Suprapubic skin (tissue), 4 donors: ENCODE data around the gene FAH.

Source experiments
- EP300 ChIP-seq: sonication (generic); formaldehyde crosslinking; IDR thresholded peaks from one replicate; pipeline ENCODE4 v1.6.1; 2017; ENCODE audit warnings: antibody characterized with exemption
- POLR2A ChIP-seq, 2 donors: fragments of 450-650 bp; IDR thresholded peaks; one replicate each; pipeline ENCODE4 v1.6.1; 2017; ENCODE audit warnings: antibody characterized with exemption in 2 of 2, mild to moderate bottlenecking in 2 of 2, moderate library complexity in 2 of 2
- POLR2AphosphoS5 ChIP-seq, 3 donors: sonication (generic); formaldehyde crosslinking; IDR thresholded peaks; one replicate each; pipeline ENCODE4 v1.6.1; 2017; ENCODE audit warnings: antibody characterized with exemption in 3 of 3
- TF ChIP-seq, protein P1 (sequence below), 2 donors: fragments of 200-600 bp in 1 of 2; fragments of 450-650 bp in 1 of 2; sonication (generic) in 1 of 2; IDR thresholded peaks; one replicate each; pipeline ENCODE4 v1.5.1; 2016 to 2019; ENCODE audit warnings: antibody characterized with exemption in 2 of 2, mild to moderate bottlenecking in 1 of 2, moderate library complexity in 1 of 2

DNA sequence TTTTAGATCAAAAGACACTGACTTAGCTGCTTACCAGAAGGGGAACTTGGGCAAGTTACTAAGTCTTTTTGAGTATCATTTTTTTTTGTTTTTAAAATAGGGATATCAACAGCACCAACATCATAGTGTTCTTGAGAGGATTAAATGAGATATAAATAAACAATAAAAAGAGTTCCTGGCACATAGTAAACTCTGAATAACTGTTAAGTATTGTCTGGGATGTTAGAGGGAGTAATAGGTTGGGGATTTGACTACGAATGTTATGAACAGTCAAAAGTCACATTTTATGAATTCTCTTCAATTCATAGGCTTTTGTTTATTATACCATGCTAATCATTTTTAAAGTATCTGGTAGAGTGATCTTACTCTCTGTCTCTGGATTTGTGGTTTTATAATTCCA, 37.8 kb upstream of the FAH start:
- TF ChIP-seq, protein P1, sequence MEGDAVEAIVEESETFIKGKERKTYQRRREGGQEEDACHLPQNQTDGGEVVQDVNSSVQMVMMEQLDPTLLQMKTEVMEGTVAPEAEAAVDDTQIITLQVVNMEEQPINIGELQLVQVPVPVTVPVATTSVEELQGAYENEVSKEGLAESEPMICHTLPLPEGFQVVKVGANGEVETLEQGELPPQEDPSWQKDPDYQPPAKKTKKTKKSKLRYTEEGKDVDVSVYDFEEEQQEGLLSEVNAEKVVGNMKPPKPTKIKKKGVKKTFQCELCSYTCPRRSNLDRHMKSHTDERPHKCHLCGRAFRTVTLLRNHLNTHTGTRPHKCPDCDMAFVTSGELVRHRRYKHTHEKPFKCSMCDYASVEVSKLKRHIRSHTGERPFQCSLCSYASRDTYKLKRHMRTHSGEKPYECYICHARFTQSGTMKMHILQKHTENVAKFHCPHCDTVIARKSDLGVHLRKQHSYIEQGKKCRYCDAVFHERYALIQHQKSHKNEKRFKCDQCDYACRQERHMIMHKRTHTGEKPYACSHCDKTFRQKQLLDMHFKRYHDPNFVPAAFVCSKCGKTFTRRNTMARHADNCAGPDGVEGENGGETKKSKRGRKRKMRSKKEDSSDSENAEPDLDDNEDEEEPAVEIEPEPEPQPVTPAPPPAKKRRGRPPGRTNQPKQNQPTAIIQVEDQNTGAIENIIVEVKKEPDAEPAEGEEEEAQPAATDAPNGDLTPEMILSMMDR (IDR thresholded peaks at IDR 0.05), result no peak
- TF ChIP-seq POLR2A (IDR thresholded peaks at IDR 0.05) (no peak), EP300 (no peak), POLR2AphosphoS5 (IDR thresholded peaks at IDR 0.05) (no peak)
